Progenitor cell of endocrine pancreas (in vitro differentiated cells): ENCODE measurements around the gene GRB7. TPM values are rescaled to one million over a fixed set of nuclear protein-coding genes. Genes with fewer than 3 reads are reported as not detected.

ENCODE experiments used
- DNase-seq: peaks from one replicate; pipeline ENCODE4 v3.0.0; 2021; ENCODE audit warnings: low spot score; ENCODE audit not compliant: unreplicated experiment
- H3K27ac Mint-ChIP-seq: 2 replicates; pipeline ENCODE4 v1.8.0; 2021; ENCODE audit warnings: mild to moderate bottlenecking, moderate library complexity, mixed read lengths
- H3K27me3 Mint-ChIP-seq: 2 replicates; pipeline ENCODE4 v1.8.0; 2021; ENCODE audit warnings: mixed read lengths
- H3K36me3 Mint-ChIP-seq: 2 replicates; pipeline ENCODE4 v1.8.0; 2022; ENCODE audit warnings: mixed read lengths; ENCODE audit not compliant: insufficient read depth
- H3K4me1 Mint-ChIP-seq: 2 replicates; pipeline ENCODE4 v1.8.0; 2021; ENCODE audit warnings: low read depth, mixed read lengths
- H3K4me3 Mint-ChIP-seq: 2 replicates; pipeline ENCODE4 v1.8.0; 2021; ENCODE audit warnings: low read depth, mild to moderate bottlenecking, moderate library complexity, mixed read lengths
- H3K9me3 Mint-ChIP-seq: 2 replicates; pipeline ENCODE4 v1.8.0; 2021; ENCODE audit warnings: low read depth, mixed read lengths
- total RNA-seq: library from RNA; stranded (reverse); gene quantifications from 2 replicates; pipeline ENCODE4 v1.2.1, GENCODE V29; 2021
- TF ChIP-seq, protein P1 (sequence below): fragments of 200-600 bp; sonication (generic); IDR thresholded peaks from one replicate; pipeline ENCODE4 v1.5.0; 2021; ENCODE audit warnings: antibody characterized with exemption, mild to moderate bottlenecking; ENCODE audit not compliant: unreplicated experiment

Gene GRB7
- total RNA-seq, 1 donor from 2014 or later: 29.9 TPM

- TF ChIP-seq, protein P1, sequence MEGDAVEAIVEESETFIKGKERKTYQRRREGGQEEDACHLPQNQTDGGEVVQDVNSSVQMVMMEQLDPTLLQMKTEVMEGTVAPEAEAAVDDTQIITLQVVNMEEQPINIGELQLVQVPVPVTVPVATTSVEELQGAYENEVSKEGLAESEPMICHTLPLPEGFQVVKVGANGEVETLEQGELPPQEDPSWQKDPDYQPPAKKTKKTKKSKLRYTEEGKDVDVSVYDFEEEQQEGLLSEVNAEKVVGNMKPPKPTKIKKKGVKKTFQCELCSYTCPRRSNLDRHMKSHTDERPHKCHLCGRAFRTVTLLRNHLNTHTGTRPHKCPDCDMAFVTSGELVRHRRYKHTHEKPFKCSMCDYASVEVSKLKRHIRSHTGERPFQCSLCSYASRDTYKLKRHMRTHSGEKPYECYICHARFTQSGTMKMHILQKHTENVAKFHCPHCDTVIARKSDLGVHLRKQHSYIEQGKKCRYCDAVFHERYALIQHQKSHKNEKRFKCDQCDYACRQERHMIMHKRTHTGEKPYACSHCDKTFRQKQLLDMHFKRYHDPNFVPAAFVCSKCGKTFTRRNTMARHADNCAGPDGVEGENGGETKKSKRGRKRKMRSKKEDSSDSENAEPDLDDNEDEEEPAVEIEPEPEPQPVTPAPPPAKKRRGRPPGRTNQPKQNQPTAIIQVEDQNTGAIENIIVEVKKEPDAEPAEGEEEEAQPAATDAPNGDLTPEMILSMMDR: no peak
- Mint-ChIP-seq H3K4me1 (peaks cover 23% of the 10 kb centered on the region), H3K27me3 (no peaks in the 10 kb centered on the region), H3K9me3 (no peaks in the 10 kb centered on the region), H3K4me3 (no peak overlapping the region), H3K36me3 (peaks cover 6% of the 10 kb centered on the region), H3K27ac (no peak overlapping the region)
- no peak for DNase-seq
These were observed 4.6 kb downstream of the GRB7 start for GRCh38 chr17:39742126-39742855.

- DNase-seq: no peak
- no peaks in the 10 kb centered on the region for H3K9me3 Mint-ChIP-seq
- H3K27me3 Mint-ChIP-seq: no peaks in the 10 kb centered on the region
- no peak overlapping the region for H3K27ac Mint-ChIP-seq
- TF ChIP-seq, protein P1: no peak
- peaks cover 20% of the 10 kb centered on the region for H3K4me1 Mint-ChIP-seq
- no peak overlapping the region for H3K4me3 Mint-ChIP-seq
- H3K36me3 Mint-ChIP-seq: peaks cover 8% of the 10 kb centered on the region
These were observed 5.2 kb downstream of the GRB7 start for GRCh38 chr17:39742856-39743436.

GRCh38 chr17:39744075-39744835 lies 6.5 kb downstream of the GRB7 start:
- Mint-ChIP-seq H3K4me3 (no peak overlapping the region), H3K9me3 (no peaks in the 10 kb centered on the region), H3K4me1 (peaks cover 14% of the 10 kb centered on the region), H3K27ac (no peak overlapping the region), H3K27me3 (no peaks in the 10 kb centered on the region), H3K36me3 (peaks cover 9% of the 10 kb centered on the region)
- TF ChIP-seq, protein P1: no peak
- no peak for DNase-seq

DNA sequence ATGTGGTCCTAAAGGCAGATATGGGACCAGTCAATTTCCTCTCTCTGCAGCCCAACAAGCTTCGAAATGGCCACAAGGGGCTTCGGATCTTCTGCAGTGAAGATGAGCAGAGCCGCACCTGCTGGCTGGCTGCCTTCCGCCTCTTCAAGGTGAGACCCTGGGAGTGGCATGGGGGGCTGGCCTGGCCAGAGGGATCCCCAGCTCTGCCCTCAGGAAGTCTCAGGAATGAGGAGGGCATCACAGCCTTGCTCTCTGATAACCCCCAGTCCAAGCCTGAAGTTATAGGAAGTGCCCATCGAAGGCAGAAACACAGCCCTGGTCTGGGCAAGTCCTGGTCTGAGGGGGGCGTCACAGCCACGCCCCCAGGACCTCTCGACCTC lies 7.1 kb downstream of the GRB7 start:
- DNase-seq: no peak
- H3K27ac Mint-ChIP-seq: no peak overlapping the region
- H3K4me1 Mint-ChIP-seq: peaks cover 11% of the 10 kb centered on the region
- TF ChIP-seq, protein P1: no peak
- H3K27me3 Mint-ChIP-seq: no peaks in the 10 kb centered on the region
- H3K4me3 Mint-ChIP-seq: no peak overlapping the region
- no peaks in the 10 kb centered on the region for H3K9me3 Mint-ChIP-seq
- H3K36me3 Mint-ChIP-seq: peaks cover 9% of the 10 kb centered on the region

DNA sequence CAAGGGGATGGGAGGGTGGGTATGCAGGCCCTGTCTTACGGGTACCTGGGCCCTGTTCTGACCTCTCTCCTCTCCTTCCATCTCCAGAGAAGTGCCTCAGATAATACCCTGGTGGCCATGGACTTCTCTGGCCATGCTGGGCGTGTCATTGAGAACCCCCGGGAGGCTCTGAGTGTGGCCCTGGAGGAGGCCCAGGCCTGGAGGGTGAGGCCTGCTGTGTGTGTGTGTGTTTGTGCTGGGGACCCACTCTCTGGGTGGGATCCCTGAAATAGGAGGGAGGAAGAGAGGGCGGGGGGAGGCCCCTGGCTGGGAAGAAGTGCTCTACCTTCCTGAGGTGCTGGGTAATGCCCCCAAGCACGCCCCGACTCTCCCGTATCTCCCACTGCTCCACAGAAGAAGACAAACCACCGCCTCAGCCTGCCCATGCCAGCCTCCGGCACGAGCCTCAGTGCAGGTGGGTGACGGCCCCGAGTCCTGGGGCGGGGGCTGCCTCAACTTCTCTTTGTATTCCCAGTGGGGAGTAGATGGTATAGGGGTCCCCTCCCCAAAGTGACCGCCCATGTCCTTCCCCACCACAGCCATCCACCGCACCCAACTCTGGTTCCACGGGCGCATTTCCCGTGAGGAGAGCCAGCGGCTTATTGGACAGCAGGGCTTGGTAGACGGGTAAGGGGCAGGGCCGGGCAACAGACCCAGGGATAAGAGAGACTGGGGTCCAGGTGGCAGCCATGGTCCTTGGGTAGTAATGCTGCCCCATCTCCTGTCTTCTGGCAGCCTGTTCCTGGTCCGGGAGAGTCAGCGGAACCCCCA lies 7.8 kb downstream of the GRB7 start:
- peaks cover 4% of the 10 kb centered on the region for H3K4me1 Mint-ChIP-seq
- H3K27me3 Mint-ChIP-seq: no peaks in the 10 kb centered on the region
- TF ChIP-seq, protein P1: no peak
- no peak overlapping the region for H3K4me3 Mint-ChIP-seq
- no peak for DNase-seq
- H3K36me3 Mint-ChIP-seq: peaks cover 9% of the 10 kb centered on the region
- H3K27ac Mint-ChIP-seq: no peak overlapping the region
- H3K9me3 Mint-ChIP-seq: no peaks in the 10 kb centered on the region
